CD14-positive monocyte (primary cell): Measurements from ENCODE around the gene LAMC3. TPM values are rescaled to one million over a fixed set of nuclear protein-coding genes. Genes with fewer than 3 reads are reported as not detected.

Experiments
- DNase-seq, 3 donors: peaks; one replicate each; pipeline ENCODE4 v3.0.0-alpha.2; 2011 to 2022
- H2AFZ ChIP-seq: 2 replicates; pipeline ENCODE4 v1.6.0; 2012; ENCODE audit warnings: mild to moderate bottlenecking, low read depth, low read length, inconsistent platforms; ENCODE audit not compliant: insufficient read depth, poor library complexity, severe bottlenecking
- H3K27ac ChIP-seq, 2 donors: 1 replicate in 1 of 2; 2 replicates in 1 of 2; pipeline ENCODE4 v1.5.1; 2012 to 2013; ENCODE audit warnings: low read length in 2 of 2, control low read depth in 1 of 2, inconsistent platforms in 1 of 2, low read depth in 1 of 2, mild to moderate bottlenecking in 1 of 2
- H3K27me3 ChIP-seq, 2 donors: one replicate each; pipeline versions ENCODE4 v1.6.0 to v1.6.1; 2011 to 2013; ENCODE audit warnings: low read length in 2 of 2; ENCODE audit not compliant: control insufficient read depth in 2 of 2, insufficient read depth in 2 of 2
- H3K36me3 ChIP-seq, 2 donors: replicated peaks in 1 of 2; 1 replicate in 1 of 2; 2 replicates in 1 of 2; pipeline versions ENCODE4 v1.5.1 to v1.6.1; 2012 to 2013; ENCODE audit warnings: low read length in 2 of 2, control low read depth in 1 of 2, inconsistent platforms in 1 of 2, mild to moderate bottlenecking in 1 of 2; ENCODE audit not compliant: insufficient read depth in 2 of 2, control insufficient read depth in 1 of 2
- H3K4me1 ChIP-seq, 2 donors: 1 replicate in 1 of 2; 2 replicates in 1 of 2; pipeline versions ENCODE4 v1.5.1 to v1.6.1; 2012 to 2013; ENCODE audit warnings: low read length in 2 of 2, control low read depth in 1 of 2, inconsistent platforms in 1 of 2, mild to moderate bottlenecking in 1 of 2, moderate library complexity in 1 of 2; ENCODE audit not compliant: insufficient read depth in 2 of 2, control insufficient read depth in 1 of 2
- H3K4me2 ChIP-seq: replicated peaks from 2 replicates; pipeline ENCODE3; 2012; ENCODE audit warnings: low read length, moderate library complexity, mild to moderate bottlenecking; ENCODE audit not compliant: poor library complexity, severe bottlenecking; ENCODE audit errors: extremely low read depth
- H3K4me3 ChIP-seq, 3 experiments: fragments of 200-600 bp in 1 of 3; sonication (generic) in 1 of 3; replicated peaks in 1 of 3; 1 replicate in 2 of 3; 2 replicates in 1 of 3; pipeline ENCODE4 v1.5.1; 2011 to 2013; ENCODE audit warnings: low read length in 3 of 3, mild to moderate bottlenecking in 3 of 3, control low read depth in 2 of 3, low read depth in 2 of 3, inconsistent platforms in 1 of 3, moderate library complexity in 1 of 3
- H3K79me2 ChIP-seq: 2 replicates; pipeline ENCODE4 v1.6.0; 2012; ENCODE audit warnings: mild to moderate bottlenecking, control low read depth, inconsistent platforms, low read length, moderate library complexity; ENCODE audit not compliant: insufficient read depth
- H3K9ac ChIP-seq: 2 replicates; pipeline ENCODE4 v1.6.0; 2017; ENCODE audit warnings: low read length, mild to moderate bottlenecking; ENCODE audit not compliant: insufficient read depth, poor library complexity, severe bottlenecking
- H3K9me3 ChIP-seq, 2 donors: replicated peaks in 1 of 2; 1 replicate in 1 of 2; 2 replicates in 1 of 2; pipeline versions ENCODE4 v1.5.1 to v1.6.1; 2012 to 2013; ENCODE audit warnings: low read length in 2 of 2, control low read depth in 1 of 2; ENCODE audit not compliant: control insufficient read depth in 1 of 2, insufficient read depth in 1 of 2
- H4K20me1 ChIP-seq: 2 replicates; pipeline ENCODE4 v1.6.0; 2012; ENCODE audit warnings: mild to moderate bottlenecking, low read length, control low read depth, moderate library complexity; ENCODE audit not compliant: insufficient read depth
- H3K27ac Mint-ChIP-seq, 7 donors: one replicate each; pipeline ENCODE4 v1.8.0; 2020; ENCODE audit warnings: mild to moderate bottlenecking in 7 of 7, mixed read lengths in 7 of 7, moderate library complexity in 6 of 7, inconsistent platforms in 2 of 7
- H3K27me3 Mint-ChIP-seq, 3 donors: one replicate each; pipeline ENCODE4 v1.8.0; 2021 to 2022; ENCODE audit warnings: low read depth in 3 of 3, mild to moderate bottlenecking in 3 of 3, mixed read lengths in 3 of 3, moderate library complexity in 3 of 3, inconsistent platforms in 1 of 3
- H3K36me3 Mint-ChIP-seq, 2 donors: one replicate each; pipeline ENCODE4 v1.8.0; 2020; ENCODE audit warnings: mixed read lengths in 2 of 2, inconsistent platforms in 1 of 2, mild to moderate bottlenecking in 1 of 2
- H3K4me1 Mint-ChIP-seq: one replicate; pipeline ENCODE4 v1.8.0; 2020; ENCODE audit warnings: mild to moderate bottlenecking, mixed read lengths
- H3K4me3 Mint-ChIP-seq, 2 donors: one replicate each; pipeline ENCODE4 v1.8.0; 2020; ENCODE audit warnings: mild to moderate bottlenecking in 2 of 2, mixed read lengths in 2 of 2, moderate library complexity in 1 of 2
- H3K9me3 Mint-ChIP-seq, 7 donors: one replicate each; pipeline ENCODE4 v1.8.0; 2020 to 2022; ENCODE audit warnings: mixed read lengths in 7 of 7, mild to moderate bottlenecking in 6 of 7, moderate library complexity in 6 of 7, inconsistent platforms in 2 of 7
- CTCF ChIP-seq: fragments of 200-600 bp; IDR thresholded peaks from one replicate; pipeline ENCODE4 v1.8.0; 2022; ENCODE audit warnings: antibody characterized with exemption, mild to moderate bottlenecking
- WGBS: methylation state at CpG from one replicate; pipeline ENCODE4 v1.1.5; 2013; ENCODE audit warnings: missing lambda C conversion rate; ENCODE audit not compliant: insufficient coverage; 5-methylcytosine and 5-hydroxymethylcytosine counted together
- intact Hi-C, 2 donors: fragments of 100-400 bp; cut with micrococcal nuclease; formaldehyde crosslinking; loops; one replicate each; pipeline versions ENCODE4 v1.15.0 to v1.15.1; 2023
- polyA plus RNA-seq, 3 donors: library from polyadenylated mRNA; depleted of rRNA in 1 of 3; unstranded in 2 of 3; stranded (reverse) in 1 of 3; fragments of 300-500 nt in 2 of 3; fragments of >200 nt in 1 of 3; fragmentation: Illumina TruSeq in 2 of 3; gene quantifications; 1 replicate in 2 of 3; 2 replicates in 1 of 3; pipeline ENCODE4 v1.2.3, GENCODE V29; 2012 to 2021

The LAMC3 gene
- polyA plus RNA-seq, 3 donors, result 0.19 TPM; not detected in 2

GRCh38 chr9:131140112-131140511 is 131.1 kb downstream of the LAMC3 start:
- H3K27me3 Mint-ChIP-seq, result no peaks in the 10 kb centered on the region
- DNase-seq, result no peak
- H3K4me3 Mint-ChIP-seq, result no peak overlapping the region
- H3K4me2 ChIP-seq, result no peak overlapping the region
- H3K27ac Mint-ChIP-seq, result no peak overlapping the region
- H3K4me1 Mint-ChIP-seq, result no peaks in the 10 kb centered on the region
- H2AFZ ChIP-seq, result no peak overlapping the region
- H3K27me3 ChIP-seq, result no peaks in the 10 kb centered on the region
- no peak overlapping the region for H3K4me3 ChIP-seq
- H3K36me3 Mint-ChIP-seq, result peaks cover 89 to 94% of the 10 kb centered on the region in 2 donors
- TF ChIP-seq CTCF, result no peak
- intact Hi-C loops, result loop anchor here in 1 of 2 donors (10.0 kb wide), 1 partner anchor 1145 kb away; no protein-coding TSS in a partner anchor
- no peak overlapping the region for H3K9ac ChIP-seq
- 97% methylated on average over 4 of the region's 4 CpGs for WGBS
- no peaks in the 10 kb centered on the region for H3K79me2 ChIP-seq
- no peaks in the 10 kb centered on the region for H4K20me1 ChIP-seq
- no peaks in the 10 kb centered on the region for H3K9me3 ChIP-seq
- H3K9me3 Mint-ChIP-seq, result no peaks in the 10 kb centered on the region
- no peak overlapping the region for H3K27ac ChIP-seq
- H3K4me1 ChIP-seq, result no peaks in the 10 kb centered on the region
- peaks cover 99% of the 10 kb centered on the region in 2 donors for H3K36me3 ChIP-seq

GRCh38 chr9:131140550-131140949 is 131.6 kb downstream of the LAMC3 start:
- Mint-ChIP-seq H3K4me1 (no peaks in the 10 kb centered on the region), H3K4me3 (no peak overlapping the region), H3K9me3 (no peaks in the 10 kb centered on the region), H3K27ac (no peak overlapping the region), H3K36me3 (peaks cover 89 to 94% of the 10 kb centered on the region in 2 donors), H3K27me3 (no peaks in the 10 kb centered on the region)
- H4K20me1 ChIP-seq, result no peaks in the 10 kb centered on the region
- no CpG with 5 or more reads among the region's 3 CpGs for WGBS
- no peak for DNase-seq
- H3K9me3 ChIP-seq, result no peaks in the 10 kb centered on the region
- no peaks in the 10 kb centered on the region for H3K79me2 ChIP-seq
- no peak overlapping the region for H3K9ac ChIP-seq
- no peaks in the 10 kb centered on the region for H3K4me1 ChIP-seq
- intact Hi-C loops, result loop anchor here in 1 of 2 donors (10.0 kb wide), 1 partner anchor 1144 kb away; no protein-coding TSS in a partner anchor
- no peak overlapping the region for H3K4me2 ChIP-seq
- H3K36me3 ChIP-seq, result peaks cover 99% of the 10 kb centered on the region in 2 donors
- no peak overlapping the region for H3K4me3 ChIP-seq
- no peaks in the 10 kb centered on the region for H3K27me3 ChIP-seq
- H2AFZ ChIP-seq, result no peak overlapping the region
- no peak overlapping the region for H3K27ac ChIP-seq
- TF ChIP-seq CTCF, result no peak
